Activated CD8-positive, alpha-beta memory T cell treated with anti-CD3 and anti-CD28 coated beads for 36 hours (primary cell): ENCODE results near the gene UQCC5. TPM values are rescaled to one million over a fixed set of nuclear protein-coding genes. Genes with fewer than 3 reads are reported as not detected.

ENCODE experiments used
- CTCF ChIA-PET: fragments of 350-600 bp; sonication (Branson Sonifier 250); formaldehyde crosslinking; loops from one replicate; lab custom pipeline; 2021; ENCODE audit warnings: antibody characterized with exemption; lab: Charles Lee
- POLR2A ChIA-PET: fragments of 350-600 bp; sonication (Branson Sonifier 250); formaldehyde crosslinking; loops from one replicate; lab custom pipeline; 2021; ENCODE audit warnings: antibody characterized with exemption; lab: Charles Lee
- total RNA-seq, 2 experiments: library from RNA; stranded (reverse); gene quantifications; one replicate each; pipeline ENCODE4 v1.2.3, GENCODE V29; 2021

Gene UQCC5
- total RNA-seq, 2 experiments from 2014 or later: 18.6 to 21.6 TPM

- ChIA-PET POLR2A (no interaction called here), CTCF (no interaction called here)
Measured at GRCh38 chr3:52502001-52502400, 34.4 kb upstream of the UQCC5 start.

GRCh38 chr3:52502808-52503350 is 33.5 kb upstream of the UQCC5 start:
- POLR2A ChIA-PET: no interaction called here
- CTCF ChIA-PET: no interaction called here

DNA sequence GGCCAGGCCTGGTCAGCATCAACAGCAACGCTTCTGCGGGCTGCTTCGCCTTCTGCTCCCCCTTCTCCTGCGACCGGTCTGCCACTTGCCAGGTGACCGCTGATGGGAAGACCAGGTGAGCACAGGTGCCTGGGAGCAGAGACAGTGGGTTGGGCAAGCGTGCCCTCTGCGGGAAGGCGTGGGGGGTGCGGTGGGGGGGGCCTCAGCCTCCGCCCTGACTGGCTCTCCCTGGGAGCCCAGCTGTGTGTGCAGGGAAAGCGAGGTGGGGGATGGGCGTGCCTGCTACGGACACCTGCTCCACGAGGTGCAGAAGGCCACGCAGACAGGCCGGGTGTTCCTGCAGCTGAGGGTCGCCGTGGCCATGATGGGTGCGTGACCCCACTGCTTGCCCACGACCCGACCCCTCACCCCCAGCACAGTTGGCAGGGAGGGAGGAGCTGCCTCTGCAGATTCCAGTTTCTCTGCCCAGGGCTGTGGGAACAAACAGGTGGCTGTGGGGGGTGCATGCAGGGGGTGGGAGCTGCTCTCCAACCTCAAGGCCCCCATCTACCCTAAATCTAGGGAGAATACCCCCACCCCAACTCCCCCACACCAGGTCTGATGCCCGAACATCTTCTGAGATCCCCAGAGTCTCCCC is 32.5 kb upstream of the UQCC5 start:
- CTCF ChIA-PET: no interaction called here
- POLR2A ChIA-PET: interaction anchor here (0.6 kb wide), 1 partner anchor 703 kb away, joined by 3 read pairs; no protein-coding TSS in a partner anchor

- CTCF ChIA-PET: no interaction called here
Measured at GRCh38 chr3:52504977-52505376, 31.4 kb upstream of the UQCC5 start.

DNA sequence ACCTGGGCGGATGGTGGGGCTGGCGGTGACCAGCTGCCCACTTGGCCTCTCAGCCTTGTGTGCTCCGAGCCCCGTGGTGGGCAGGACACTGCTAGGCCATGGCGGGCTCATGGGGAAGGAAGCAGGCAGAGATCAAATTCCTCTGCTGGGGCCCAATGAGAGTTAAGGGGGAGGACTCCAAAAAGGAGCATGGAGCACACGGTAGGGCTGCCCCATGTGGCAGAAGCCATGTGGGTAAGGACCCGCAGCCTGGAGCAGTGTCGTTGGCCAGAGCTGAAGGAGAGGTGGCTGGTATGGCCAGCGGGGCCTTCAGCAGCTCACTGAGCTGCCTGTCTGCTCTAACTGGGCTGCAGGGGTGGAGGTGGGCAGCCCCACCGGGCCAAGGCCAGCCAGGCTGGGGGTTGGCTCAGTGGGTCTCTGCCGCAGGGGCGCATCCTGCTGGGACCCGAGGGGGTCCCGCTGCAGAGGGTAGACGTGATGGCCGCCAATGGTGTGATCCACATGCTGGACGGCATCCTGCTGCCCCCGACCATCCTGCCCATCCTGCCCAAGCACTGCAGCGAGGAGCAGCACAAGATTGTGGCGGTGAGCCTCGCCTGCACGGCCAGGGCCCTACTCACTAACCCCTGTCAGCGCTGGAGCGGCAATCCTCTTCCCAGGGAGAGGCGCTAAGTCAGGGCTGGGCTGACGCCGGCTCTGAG is 30.0 kb upstream of the UQCC5 start:
- CTCF ChIA-PET: no interaction called here

More at GRCh38 chr3:52504977-52505376, 31.4 kb upstream of the UQCC5 start:
- POLR2A ChIA-PET: no interaction called here

GRCh38 chr3:52507359-52507758 is 29.0 kb upstream of the UQCC5 start:
- ChIA-PET CTCF (no interaction called here), POLR2A (no interaction called here)

More for the DNA sequence above, 30.0 kb upstream of the UQCC5 start:
- POLR2A ChIA-PET: no interaction called here

- CTCF ChIA-PET: no interaction called here
- POLR2A ChIA-PET: no interaction called here
Measured at GRCh38 chr3:52509753-52510328, 26.6 kb upstream of the UQCC5 start.

GRCh38 chr3:52511509-52511908 is 24.9 kb upstream of the UQCC5 start:
- POLR2A ChIA-PET: no interaction called here
- CTCF ChIA-PET: interaction anchor here (1.2 kb wide), 1 partner anchor 21 kb away, joined by 3 read pairs; no protein-coding TSS in a partner anchor

GRCh38 chr3:52512105-52512504 is 24.3 kb upstream of the UQCC5 start:
- CTCF ChIA-PET: interaction anchor here (1.2 kb wide), 1 partner anchor 21 kb away, joined by 3 read pairs; no protein-coding TSS in a partner anchor
- POLR2A ChIA-PET: no interaction called here

- ChIA-PET CTCF (interaction anchor here (1.2 kb wide), 1 partner anchor 22 kb away, joined by 3 read pairs; no protein-coding TSS in a partner anchor), POLR2A (no interaction called here)
Measured at GRCh38 chr3:52512727-52513126, 23.7 kb upstream of the UQCC5 start.

DNA sequence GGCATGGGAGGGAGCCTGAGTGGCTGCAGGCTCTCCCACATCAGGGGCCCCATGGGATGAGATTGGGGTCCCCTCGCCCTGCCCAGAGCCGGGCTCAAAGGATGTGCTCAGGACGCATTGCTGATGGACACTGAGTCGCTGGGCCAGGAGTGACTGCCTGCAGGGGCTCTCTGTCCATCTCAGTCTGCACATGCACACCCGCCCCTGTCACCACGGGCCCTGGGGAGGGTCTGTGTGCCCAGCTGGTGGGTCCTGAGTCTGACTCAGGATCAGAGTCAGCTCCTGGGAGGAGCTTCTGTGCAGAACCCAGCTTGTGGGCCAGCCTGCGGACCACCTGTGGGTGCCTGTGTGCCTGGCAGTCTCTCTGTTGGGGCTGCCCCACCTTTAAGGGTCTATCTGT is 23.1 kb upstream of the UQCC5 start:
- ChIA-PET CTCF (no interaction called here), POLR2A (no interaction called here)

DNA sequence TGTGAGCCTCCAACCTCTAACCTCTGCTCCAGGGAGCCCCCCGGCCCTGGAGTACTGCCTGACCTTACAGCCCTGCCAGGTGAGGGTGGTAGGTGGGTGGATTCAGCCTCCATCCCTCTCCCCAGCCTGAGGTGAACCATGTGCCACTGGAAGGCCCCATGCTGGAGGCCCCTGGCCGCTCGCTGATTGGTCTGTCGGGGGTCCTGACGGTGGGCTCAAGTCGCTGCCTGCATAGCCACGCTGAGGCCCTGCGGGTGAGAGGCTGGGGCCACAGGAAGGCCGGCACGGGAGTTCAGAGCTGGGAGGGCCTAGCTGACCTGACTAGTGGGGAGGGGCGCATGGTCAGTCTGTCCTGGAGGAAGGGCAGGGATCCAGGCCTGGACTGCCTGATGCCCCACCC is 21.8 kb upstream of the UQCC5 start:
- CTCF ChIA-PET: no interaction called here
- POLR2A ChIA-PET: no interaction called here

DNA sequence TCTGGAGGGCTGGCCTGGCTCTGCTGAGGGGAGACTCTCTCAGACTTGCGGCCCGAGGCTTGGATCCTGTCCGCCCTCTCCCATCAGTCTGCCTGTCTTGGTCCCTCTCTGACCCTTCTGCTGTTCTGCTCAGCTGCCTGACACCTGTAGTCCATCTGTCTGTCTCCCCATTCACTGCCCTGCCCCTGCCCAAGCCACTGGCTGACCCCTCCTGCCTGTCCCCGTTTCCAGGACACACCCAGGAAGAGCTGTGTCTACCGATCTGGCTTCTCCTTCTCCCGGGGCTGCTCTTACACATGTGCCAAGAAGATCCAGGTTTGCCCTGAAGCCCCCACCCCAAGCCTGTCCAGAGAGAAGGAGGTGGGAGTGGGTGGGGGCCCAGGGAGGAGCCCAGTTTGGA is 21.2 kb upstream of the UQCC5 start:
- CTCF ChIA-PET: no interaction called here
- POLR2A ChIA-PET: no interaction called here

- POLR2A ChIA-PET: no interaction called here
- CTCF ChIA-PET: no interaction called here
Measured at GRCh38 chr3:52516509-52517195, 19.8 kb upstream of the UQCC5 start.

DNA sequence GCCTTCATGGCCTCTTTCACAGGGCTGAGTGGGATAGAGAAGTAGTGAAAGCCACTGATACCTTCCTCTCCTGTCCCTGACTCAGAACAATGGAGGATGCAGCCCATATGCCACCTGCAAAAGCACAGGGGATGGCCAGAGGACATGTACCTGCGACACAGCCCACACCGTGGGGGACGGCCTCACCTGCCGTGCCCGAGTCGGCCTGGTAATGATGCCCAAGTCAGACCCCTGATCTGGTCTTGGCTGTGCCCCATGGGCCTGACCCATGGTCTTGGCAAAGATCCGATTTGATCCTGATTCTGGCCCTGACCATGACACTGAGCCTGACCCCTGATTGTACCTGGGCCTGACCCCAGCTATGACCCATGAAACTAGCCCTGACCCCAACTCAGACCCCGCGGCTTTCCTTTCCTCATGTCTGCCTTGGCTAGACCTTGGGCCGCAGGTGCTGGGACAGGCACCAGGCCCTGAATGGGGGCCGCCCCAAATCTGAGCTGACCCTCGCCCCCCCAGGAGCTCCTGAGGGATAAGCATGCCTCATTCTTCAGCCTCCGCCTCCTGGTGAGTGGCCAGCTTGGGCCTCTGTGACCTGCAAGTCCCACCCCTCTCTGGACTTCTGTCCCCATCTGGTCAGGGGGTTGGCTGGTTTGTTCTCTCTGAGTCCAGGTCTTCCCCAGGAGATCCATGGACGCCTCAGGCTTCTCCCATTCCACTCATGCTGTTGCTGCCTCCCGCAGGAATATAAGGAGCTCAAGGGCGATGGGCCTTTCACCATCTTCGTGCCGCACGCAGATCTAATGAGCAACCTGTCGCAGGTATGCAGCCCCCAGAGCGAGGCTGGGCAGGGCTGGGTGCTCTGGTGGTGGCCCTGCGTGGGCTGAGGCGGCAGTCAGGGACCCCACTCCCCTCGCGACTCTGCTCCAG is 18.3 kb upstream of the UQCC5 start:
- ChIA-PET POLR2A (interaction anchor here (0.5 kb wide), 1 partner anchor 72 kb away, joined by 5 read pairs; no protein-coding TSS in a partner anchor), CTCF (interaction anchor here (1.1 kb wide), 1 partner anchor 32 kb away, joined by 4 read pairs; no protein-coding TSS in a partner anchor)

- POLR2A ChIA-PET: interaction anchor here (0.5 kb wide), 1 partner anchor 72 kb away, joined by 5 read pairs; no protein-coding TSS in a partner anchor
- CTCF ChIA-PET: interaction anchor here (1.1 kb wide), 1 partner anchor 33 kb away, joined by 4 read pairs; no protein-coding TSS in a partner anchor
Measured at GRCh38 chr3:52518723-52519444, 17.5 kb upstream of the UQCC5 start.

- ChIA-PET CTCF (no interaction called here), POLR2A (no interaction called here)
Measured at GRCh38 chr3:52519445-52520140, 16.8 kb upstream of the UQCC5 start.
